GM10266 (cell line): ENCODE measurements around the gene VSTM2B.

ENCODE experiments used
- DNase-seq: peaks from one replicate; pipeline ENCODE4 v3.0.0; 2012; ENCODE audit errors: extremely low spot score
- CTCF ChIP-seq: IDR thresholded peaks from 2 replicates; pipeline ENCODE4 v1.5.1; 2012; ENCODE audit warnings: mild to moderate bottlenecking, low read depth; ENCODE audit not compliant: control insufficient read depth, insufficient read depth; ENCODE audit errors: missing control alignments

Gene VSTM2B

GRCh38 chr19:29612801-29613595 lies 87.2 kb downstream of the VSTM2B start:
- no peak for TF ChIP-seq CTCF

GRCh38 chr19:29614046-29614445 lies 88.3 kb downstream of the VSTM2B start:
- no peak for DNase-seq
- TF ChIP-seq CTCF = no peak

More at GRCh38 chr19:29612801-29613595, 87.2 kb downstream of the VSTM2B start:
- no peak for DNase-seq
